Upper lobe of left lung (tissue), 6 donors: ENCODE results near the gene PDE4D. TPM values are rescaled to one million over a fixed set of nuclear protein-coding genes. Genes with fewer than 3 reads are reported as not detected.

Experiments used
- ATAC-seq, 2 donors: fragments of 200-7000 bp; cut with Tn5 transposase; one replicate each; pipeline ENCODE4 v1.9.1; 2022; ENCODE audit warnings: mild to moderate bottlenecking in 2 of 2, moderate library complexity in 2 of 2; ENCODE audit not compliant: low FRiP score in 2 of 2
- DNase-seq, 2 donors: peaks; one replicate each; pipeline ENCODE4 v3.0.0-alpha.2; 2019 to 2020
- H3K27ac ChIP-seq, 4 donors: fragments of 200-600 bp; sonication (generic); one replicate each; pipeline ENCODE4 v1.5.1; 2016 to 2019
- H3K27me3 ChIP-seq, 4 donors: fragments of 200-600 bp; sonication (generic); one replicate each; pipeline ENCODE4 v1.5.1; 2017 to 2019
- H3K36me3 ChIP-seq, 4 donors: fragments of 200-600 bp; sonication (generic); one replicate each; pipeline ENCODE4 v1.5.1; 2016 to 2019
- H3K4me1 ChIP-seq, 4 donors: fragments of 200-600 bp; sonication (generic); one replicate each; pipeline ENCODE4 v1.5.1; 2018 to 2019
- H3K4me3 ChIP-seq, 4 donors: fragments of 200-600 bp; sonication (generic); one replicate each; pipeline ENCODE4 v1.5.1; 2017 to 2019; ENCODE audit warnings: mild to moderate bottlenecking in 2 of 4, moderate library complexity in 1 of 4
- H3K9me3 ChIP-seq, 4 donors: fragments of 200-600 bp; sonication (generic); one replicate each; pipeline ENCODE4 v1.5.1; 2018 to 2019
- EP300 ChIP-seq, 4 donors: sonication (generic); formaldehyde crosslinking; IDR thresholded peaks; one replicate each; pipeline ENCODE4 v1.5.1; 2017; ENCODE audit warnings: antibody characterized with exemption in 4 of 4, control low read depth in 2 of 4
- POLR2A ChIP-seq, 4 donors: fragments of 450-650 bp; IDR thresholded peaks; one replicate each; pipeline ENCODE4 v1.5.1; 2016 to 2017; ENCODE audit warnings: antibody characterized with exemption in 4 of 4, mild to moderate bottlenecking in 2 of 4
- POLR2AphosphoS5 ChIP-seq, 2 donors: sonication (generic); formaldehyde crosslinking; IDR thresholded peaks; one replicate each; pipeline ENCODE4 v1.5.1; 2017; ENCODE audit warnings: antibody characterized with exemption in 2 of 2
- WGBS, 2 donors: methylation state at CpG; one replicate each; pipeline ENCODE4 v1.1.5; 2017 to 2018; 5-methylcytosine and 5-hydroxymethylcytosine counted together
- small RNA-seq, 4 donors: library from RNA; depleted of rRNA; stranded (forward); fragments of <200 nt; gene quantifications; one replicate each; pipeline ENCODE3, GENCODE V24; 2016
- total RNA-seq, 6 donors: library from RNA; depleted of rRNA in 4 of 6; stranded (reverse); fragments of >200 nt in 4 of 6; gene quantifications; one replicate each; pipeline versions ENCODE4 v1.1.0 to v1.2.1, GENCODE V29; 2016 to 2021
- TF ChIP-seq, protein P1 (sequence below), 6 experiments: fragments of 450-650 bp in 4 of 6; fragments of 200-600 bp in 2 of 6; sonication (generic) in 2 of 6; IDR thresholded peaks; one replicate each; pipeline ENCODE4 v1.5.1; 2016 to 2019; ENCODE audit warnings: antibody characterized with exemption in 6 of 6
- donor health status: DM: no; HTN: no; CAD: no; lungs with moderate emphysema.
- donor health status: DM: no; HTN: yes; CAD: no; lungs with severe emphysema.

Gene PDE4D
- total RNA-seq, 6 donors from 2014 or later, result 50.4 to 188 (median 84.0) TPM

DNA sequence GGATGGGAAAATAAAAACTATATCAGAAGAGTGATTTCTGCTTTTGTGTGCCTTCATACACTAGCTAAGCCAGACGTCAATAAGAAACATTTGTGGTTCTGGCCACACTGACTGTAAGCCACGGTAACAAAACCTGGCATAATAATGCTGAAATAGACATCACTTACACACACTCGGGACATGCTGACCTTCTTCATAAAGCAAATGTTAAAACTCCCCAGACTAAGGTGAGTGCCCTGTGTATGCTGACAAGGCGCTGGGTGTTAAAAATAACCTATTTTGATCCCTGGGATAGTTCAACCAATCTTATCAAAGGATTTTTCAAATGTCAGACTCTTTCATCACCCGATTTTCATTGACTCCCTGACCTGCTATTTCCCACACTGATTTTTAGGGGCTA lies 973.7 kb downstream of the PDE4D start:
- no peaks in the 10 kb centered on the region for H3K36me3 ChIP-seq
- TF ChIP-seq, protein P1, sequence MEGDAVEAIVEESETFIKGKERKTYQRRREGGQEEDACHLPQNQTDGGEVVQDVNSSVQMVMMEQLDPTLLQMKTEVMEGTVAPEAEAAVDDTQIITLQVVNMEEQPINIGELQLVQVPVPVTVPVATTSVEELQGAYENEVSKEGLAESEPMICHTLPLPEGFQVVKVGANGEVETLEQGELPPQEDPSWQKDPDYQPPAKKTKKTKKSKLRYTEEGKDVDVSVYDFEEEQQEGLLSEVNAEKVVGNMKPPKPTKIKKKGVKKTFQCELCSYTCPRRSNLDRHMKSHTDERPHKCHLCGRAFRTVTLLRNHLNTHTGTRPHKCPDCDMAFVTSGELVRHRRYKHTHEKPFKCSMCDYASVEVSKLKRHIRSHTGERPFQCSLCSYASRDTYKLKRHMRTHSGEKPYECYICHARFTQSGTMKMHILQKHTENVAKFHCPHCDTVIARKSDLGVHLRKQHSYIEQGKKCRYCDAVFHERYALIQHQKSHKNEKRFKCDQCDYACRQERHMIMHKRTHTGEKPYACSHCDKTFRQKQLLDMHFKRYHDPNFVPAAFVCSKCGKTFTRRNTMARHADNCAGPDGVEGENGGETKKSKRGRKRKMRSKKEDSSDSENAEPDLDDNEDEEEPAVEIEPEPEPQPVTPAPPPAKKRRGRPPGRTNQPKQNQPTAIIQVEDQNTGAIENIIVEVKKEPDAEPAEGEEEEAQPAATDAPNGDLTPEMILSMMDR (IDR thresholded peaks at IDR 0.05), result no peak
- TF ChIP-seq POLR2AphosphoS5 (IDR thresholded peaks at IDR 0.05) (no peak), EP300 (IDR thresholded peaks at IDR 0.05) (no peak), POLR2A (IDR thresholded peaks at IDR 0.05) (no peak)
- H3K27me3 ChIP-seq, result no peaks in the 10 kb centered on the region
- no peak overlapping the region for H3K27ac ChIP-seq
- no peak overlapping the region for H3K4me3 ChIP-seq
- H3K4me1 ChIP-seq, result peaks cover 0 to 4% (median 0%) of the 10 kb centered on the region in 4 donors
- DNase-seq (no peak), ATAC-seq (no peak)
- 81 to 89% methylated on average over 5 of the region's 5 CpGs for WGBS, 2 donors
- H3K9me3 ChIP-seq, result no peaks in the 10 kb centered on the region

Small RNA genes lying within 50 kb of the gene (small RNA-seq; reads per million reads assigned to genes)
- gene MIR582, result 5.8 to 43.2 (median 10.7) reads per million in 4 donors
